Smooth muscle cell (in vitro differentiated cells): Measurements from ENCODE around the gene SLC19A3. TPM values are rescaled to one million over a fixed set of nuclear protein-coding genes. Genes with fewer than 3 reads are reported as not detected.
A peak's percentile ranks its signal among the peaks of the same experiment; 100 is the strongest.
"Not testable (repeated sequence)": the region's sequence is repeated elsewhere in the genome, so short reads cannot be mapped to it uniquely, and the experiment has no call there.

ENCODE experiments used
- DNase-seq: peaks from one replicate; lab custom pipeline; 2025; ENCODE audit not compliant: unreplicated experiment; lab: John Stamatoyannopoulos, UW
- H2AFZ ChIP-seq: fragments of 200-600 bp; sonication (generic); 2 replicates; pipeline ENCODE4 v1.6.0; 2016; ENCODE audit warnings: antibody characterized with exemption, low read depth, mild to moderate bottlenecking
- H3F3A ChIP-seq: fragments of 200-600 bp; sonication (generic); 2 replicates; pipeline ENCODE4 v1.6.0; 2017; ENCODE audit warnings: antibody characterized with exemption, low read depth
- H3K27ac ChIP-seq: fragments of 200-600 bp; sonication (generic); 2 replicates; pipeline ENCODE4 v1.5.1; 2016; ENCODE audit warnings: low read depth, mild to moderate bottlenecking
- H3K27me3 ChIP-seq: fragments of 200-600 bp; sonication (generic); 2 replicates; pipeline ENCODE4 v1.6.1; 2016; ENCODE audit warnings: low read depth, mild to moderate bottlenecking
- H3K36me3 ChIP-seq: fragments of 200-600 bp; sonication (generic); 2 replicates; pipeline ENCODE4 v1.5.1; 2016; ENCODE audit warnings: low read depth
- H3K4me1 ChIP-seq: fragments of 200-600 bp; sonication (generic); 2 replicates; pipeline ENCODE4 v1.5.1; 2016; ENCODE audit warnings: low read depth
- H3K4me2 ChIP-seq: fragments of 200-600 bp; sonication (generic); 2 replicates; pipeline ENCODE4 v1.6.0; 2016; ENCODE audit warnings: mild to moderate bottlenecking
- H3K4me3 ChIP-seq: fragments of 200-600 bp; sonication (generic); 2 replicates; pipeline ENCODE4 v1.5.1; 2016; ENCODE audit warnings: mild to moderate bottlenecking
- H3K79me2 ChIP-seq: fragments of 200-600 bp; sonication (generic); 2 replicates; pipeline ENCODE4 v1.6.0; 2016; ENCODE audit warnings: low read depth, mild to moderate bottlenecking
- H3K9ac ChIP-seq: fragments of 200-600 bp; sonication (generic); 2 replicates; pipeline ENCODE4 v1.6.0; 2016; ENCODE audit warnings: low read depth
- H3K9me3 ChIP-seq: fragments of 200-600 bp; sonication (generic); replicated peaks from 2 replicates; pipeline ENCODE4 v1.5.1; 2016; ENCODE audit warnings: low read depth
- H4K20me1 ChIP-seq: fragments of 200-600 bp; sonication (generic); 2 replicates; pipeline ENCODE4 v1.6.0; 2016; ENCODE audit warnings: low read depth
- WGBS: methylation state at CpG from one replicate; pipeline ENCODE4 v1.1.7; 2016; ENCODE audit warnings: low lambda C conversion rate; 5-methylcytosine and 5-hydroxymethylcytosine counted together
- polyA plus RNA-seq: library from polyadenylated mRNA; unstranded; fragments of >200 nt; fragmentation: Nextera tagmentation; extraction: Ambion mirVana; gene quantifications from 2 replicates; pipeline ENCODE4 v1.2.1, GENCODE V29; 2016
- total RNA-seq: library from RNA; depleted of rRNA; stranded (reverse); fragments of >200 nt; gene quantifications from 2 replicates; pipeline ENCODE4 v1.2.3, GENCODE V29; 2014
- TF ChIP-seq, protein P1 (sequence below): fragments of 200-600 bp; sonication (generic); IDR thresholded peaks from 2 replicates; pipeline ENCODE4 v1.5.1; 2017; ENCODE audit warnings: borderline replicate concordance, mild to moderate bottlenecking, antibody characterized with exemption; ENCODE audit not compliant: insufficient read depth, poor library complexity, severe bottlenecking

SLC19A3 gene
- total and polyA plus RNA-seq, 2 experiments from 2014 or later: 3.5 to 5.0 TPM

DNA sequence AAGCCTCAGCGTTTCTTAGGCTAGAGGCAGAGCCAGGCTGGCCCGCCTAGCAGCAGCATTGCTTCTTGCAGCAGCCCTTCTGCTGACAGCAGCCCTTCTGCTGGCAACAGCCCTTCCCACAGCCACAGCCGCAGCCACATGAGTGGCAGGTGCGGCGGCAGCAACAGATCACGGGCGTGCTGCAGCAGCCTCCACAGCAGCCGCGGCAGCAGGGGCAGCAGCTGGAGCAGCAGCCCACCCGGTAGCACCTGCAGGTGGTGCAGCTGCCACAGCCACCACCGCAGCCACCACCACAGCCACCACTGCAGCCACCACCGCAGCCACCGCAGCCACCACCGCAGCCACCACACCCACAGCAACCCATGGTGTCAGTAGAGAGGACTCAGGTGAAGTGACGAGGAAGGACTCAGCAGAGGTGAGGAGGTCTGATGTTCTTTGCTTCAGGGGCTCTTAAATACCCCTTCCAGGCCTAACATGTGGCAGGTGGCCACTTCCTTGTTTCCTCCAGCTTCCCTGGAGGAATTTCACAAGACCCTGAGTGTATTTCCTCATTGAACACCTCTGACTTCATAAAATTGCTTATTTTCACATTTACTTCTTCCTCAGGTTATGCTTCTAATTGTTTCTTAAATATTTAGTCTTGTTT lies 6.7 kb upstream of the SLC19A3 start, which contains the start of gene SCYGR6:
Gene SCYGR6, minus strand, starts transcription at position 364 of the 646 bp plus-strand sequence. Its CDS starts 0 bp downstream, at position 364.
- TF ChIP-seq, protein P1, sequence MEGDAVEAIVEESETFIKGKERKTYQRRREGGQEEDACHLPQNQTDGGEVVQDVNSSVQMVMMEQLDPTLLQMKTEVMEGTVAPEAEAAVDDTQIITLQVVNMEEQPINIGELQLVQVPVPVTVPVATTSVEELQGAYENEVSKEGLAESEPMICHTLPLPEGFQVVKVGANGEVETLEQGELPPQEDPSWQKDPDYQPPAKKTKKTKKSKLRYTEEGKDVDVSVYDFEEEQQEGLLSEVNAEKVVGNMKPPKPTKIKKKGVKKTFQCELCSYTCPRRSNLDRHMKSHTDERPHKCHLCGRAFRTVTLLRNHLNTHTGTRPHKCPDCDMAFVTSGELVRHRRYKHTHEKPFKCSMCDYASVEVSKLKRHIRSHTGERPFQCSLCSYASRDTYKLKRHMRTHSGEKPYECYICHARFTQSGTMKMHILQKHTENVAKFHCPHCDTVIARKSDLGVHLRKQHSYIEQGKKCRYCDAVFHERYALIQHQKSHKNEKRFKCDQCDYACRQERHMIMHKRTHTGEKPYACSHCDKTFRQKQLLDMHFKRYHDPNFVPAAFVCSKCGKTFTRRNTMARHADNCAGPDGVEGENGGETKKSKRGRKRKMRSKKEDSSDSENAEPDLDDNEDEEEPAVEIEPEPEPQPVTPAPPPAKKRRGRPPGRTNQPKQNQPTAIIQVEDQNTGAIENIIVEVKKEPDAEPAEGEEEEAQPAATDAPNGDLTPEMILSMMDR: no peak
- Histone ChIP-seq H3K9ac (no peak within 1 kb of the TSS), H3F3A (no peaks in the 10 kb centered on the region), H3K9me3 (no peaks in the 10 kb centered on the region), H3K4me2 (no peak within 1 kb of the TSS), H3K27ac (no peak within 1 kb of the TSS), H3K4me1 (no peaks in the 10 kb centered on the region), H3K36me3 (no peaks in the 10 kb centered on the region), H2AFZ (no peak within 1 kb of the TSS), H3K27me3 (no peaks in the 10 kb centered on the region), H4K20me1 (no peaks in the 10 kb centered on the region), H3K79me2 (no peaks in the 10 kb centered on the region), H3K4me3 (no peak within 1 kb of the TSS)
- no peak for DNase-seq
- WGBS: 97% methylated on average over 11 of the region's 15 CpGs

DNA sequence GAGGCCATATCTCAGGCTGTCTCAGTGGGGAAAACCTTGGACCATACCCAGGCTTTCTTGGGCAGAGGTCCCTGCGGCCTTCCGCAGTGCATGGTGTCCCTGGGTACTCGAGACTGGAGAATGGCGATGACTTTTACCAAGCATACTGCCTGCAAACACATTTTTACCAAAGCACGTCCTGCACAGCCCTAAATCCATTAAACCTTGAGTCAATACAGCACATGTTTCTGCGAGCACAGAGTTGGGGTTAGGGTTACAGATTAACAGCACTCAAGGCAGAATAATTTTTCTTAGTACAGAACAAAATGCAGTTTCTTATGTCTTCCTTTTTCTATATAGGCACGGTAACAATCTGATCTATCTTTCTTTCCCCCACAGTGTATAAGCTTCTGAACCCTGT lies 5.0 kb upstream of the SLC19A3 start:
- not testable (repeated sequence) for H4K20me1 ChIP-seq, H3K4me3 ChIP-seq, DNase-seq, H3K27ac ChIP-seq, H3K4me1 ChIP-seq, H3K4me2 ChIP-seq, H3K79me2 ChIP-seq, H3K9ac ChIP-seq, H3F3A ChIP-seq, H3K27me3 ChIP-seq, H3K9me3 ChIP-seq, H3K36me3 ChIP-seq
- peak overlapping the region; percentile 69 for H2AFZ ChIP-seq
- WGBS: 79% methylated on average over 7 of the region's 7 CpGs

DNA sequence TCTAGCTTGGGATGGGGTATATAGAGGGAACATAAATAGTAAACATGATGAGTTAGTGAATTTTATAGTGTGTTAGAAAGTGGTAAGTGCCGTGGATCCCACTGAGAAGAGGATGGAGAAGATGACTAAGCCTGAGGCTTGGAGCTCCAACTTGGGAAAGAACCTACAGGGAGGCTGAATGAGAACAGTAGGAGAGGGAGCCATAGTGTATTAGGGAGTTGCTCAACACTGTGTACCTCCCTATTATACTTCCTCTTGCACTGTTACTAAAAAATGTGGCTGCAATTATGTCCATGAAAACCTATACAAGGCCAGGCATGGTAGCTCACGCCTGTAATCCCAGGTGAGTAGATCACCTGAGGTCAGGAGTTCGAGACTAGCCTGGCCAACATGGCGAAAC lies 2.9 kb upstream of the SLC19A3 start:
- DNase-seq: no peak
- no peak overlapping the region for H3K27ac ChIP-seq
- no peaks in the 10 kb centered on the region for H4K20me1 ChIP-seq
- no peaks in the 10 kb centered on the region for H3K79me2 ChIP-seq
- WGBS: 87% methylated on average over 4 of the region's 4 CpGs
- H3K9me3 ChIP-seq: no peaks in the 10 kb centered on the region
- H3K4me2 ChIP-seq: no peak overlapping the region
- no peaks in the 10 kb centered on the region for H3K36me3 ChIP-seq
- H3K4me1 ChIP-seq: peaks cover 4% of the 10 kb centered on the region
- no peaks in the 10 kb centered on the region for H3F3A ChIP-seq
- no peak overlapping the region for H3K9ac ChIP-seq
- H3K4me3 ChIP-seq: no peak overlapping the region
- no peaks in the 10 kb centered on the region for H3K27me3 ChIP-seq
- no peak overlapping the region for H2AFZ ChIP-seq
- TF ChIP-seq, protein P1: no peak

DNA sequence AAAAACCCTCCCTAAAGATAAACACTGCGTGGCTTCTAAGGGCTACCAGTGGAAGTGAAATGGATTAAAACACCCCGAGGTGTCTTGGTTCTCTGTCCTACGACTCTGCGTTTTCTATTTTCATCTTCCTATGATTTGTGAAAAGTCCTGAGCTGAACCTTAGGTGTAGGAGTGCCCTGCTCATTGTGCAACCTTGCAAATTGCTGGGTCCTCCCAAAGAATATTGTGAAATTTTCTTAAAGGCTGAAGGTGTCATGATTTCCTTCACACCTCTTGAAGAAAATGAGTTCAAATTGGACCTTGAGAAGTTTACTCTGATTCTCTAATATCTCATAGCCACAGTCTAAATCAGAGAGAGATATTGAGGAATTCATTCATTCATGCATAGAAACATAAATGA lies 1.8 kb upstream of the SLC19A3 start:
- Histone ChIP-seq H3K4me3 (no peak overlapping the region), H4K20me1 (no peaks in the 10 kb centered on the region), H3K9ac (no peak overlapping the region), H2AFZ (no peak overlapping the region), H3F3A (no peaks in the 10 kb centered on the region), H3K27ac (no peak overlapping the region), H3K79me2 (no peaks in the 10 kb centered on the region), H3K36me3 (no peaks in the 10 kb centered on the region), H3K4me2 (no peak overlapping the region), H3K4me1 (peaks cover 4% of the 10 kb centered on the region), H3K27me3 (no peaks in the 10 kb centered on the region), H3K9me3 (no peaks in the 10 kb centered on the region)
- DNase-seq: no peak
- 95% methylated on average over 4 of the region's 4 CpGs for WGBS
- TF ChIP-seq, protein P1: no peak
